Measurements from ENCODE around the gene BAIAP3. TPM values are rescaled to one million over a fixed set of nuclear protein-coding genes. Genes with fewer than 3 reads are reported as not detected.
A peak's percentile ranks its signal among the peaks of the same experiment; 100 is the strongest.

BAIAP3 gene
- total and polyA plus RNA-seq, 2 of the 8 experiments (the other 6 are each of a cell fraction or from before 2014, with no cell fraction given): 2.9 to 6.8 TPM

- TF ChIP-seq BACH1 (IDR thresholded peaks at IDR 0.05; ENCODE audit: low read length) (no peak), RBBP5 (IDR thresholded peaks at IDR 0.05; ENCODE audit: borderline replicate concordance, low read depth, low read length) (no peak), ASH2L (IDR thresholded peaks at IDR 0.05; ENCODE audit: low read length) (no peak), MAFK (IDR thresholded peaks at IDR 0.05; ENCODE audit: low read depth, low read length) (no peak), SIN3A (conservative IDR thresholded peaks at IDR 0.05 in 1 of 2, IDR thresholded peaks at IDR 0.05 in 1 of 2; ENCODE audit: low read depth in 1 of 2, low read length in 2 of 2) (no peak), RNF2 (IDR thresholded peaks at IDR 0.05; ENCODE audit: borderline replicate concordance, low read depth, low read length, missing control alignments, poor library complexity, severe bottlenecking) (no peak)
- no peak overlapping the region for H3K23ac ChIP-seq (ENCODE audit: insufficient read length)
- DNase-seq (ENCODE audit: low read depth in 1 of 2, low spot score in 2 of 2) (no peak), FAIRE-seq (no peak)
- H3K14ac ChIP-seq (ENCODE audit: insufficient read length): no peak overlapping the region
- H2BK12ac ChIP-seq (ENCODE audit: low read depth, low read length): peak overlapping the region; percentile 6; the same call in 1 of the 2 replicates
- peaks cover 0 to 16% (median 12%) of the 10 kb centered on the region in 4 experiments; a peak in 6 of 7 replicates for H3K4me1 ChIP-seq (replicated peaks in 1 of 4; ENCODE audit: control insufficient read depth in 3 of 4, insufficient read depth in 4 of 4, low read length in 3 of 4)
- peak overlapping the region; percentile 33 for H2BK120ac ChIP-seq (replicated peaks; ENCODE audit: low read depth, low read length)
- ChIA-PET CTCF (ENCODE audit: partially characterized antibody) (interaction anchor here (0.6 to 3.3 kb wide), 15 partner anchors 11 to 467 kb away, joined by 3 to 35 read pairs (median 4); no protein-coding TSS in a partner anchor), POLR2A (ENCODE audit: partially characterized antibody) (interaction anchor here (1.2 to 3.3 kb wide), 5 partner anchors 8 to 31 kb away, joined by 3 to 18 read pairs (median 5); partner anchors contain the start of gene UBE2I)
- H3K4me2 ChIP-seq (ENCODE audit: insufficient read depth in 1 of 2, low read depth in 2 of 2, low read length in 2 of 2): no peak overlapping the region
- H3K9me3 ChIP-seq (ENCODE audit: insufficient read depth in 2 of 2, low read depth in 1 of 2, low read length in 1 of 2): no peaks in the 10 kb centered on the region
- no peak overlapping the region for H3K4ac ChIP-seq (replicated peaks; ENCODE audit: insufficient read length, low read depth, low read length)
- H3K4me3 ChIP-seq (ENCODE audit: extremely low read depth in 1 of 4, insufficient read depth in 2 of 4, low read depth in 3 of 4, low read length in 4 of 4): no peak overlapping the region
- peak overlapping the region; percentile 21; the same call in 1 of the 2 replicates for H4K8ac ChIP-seq (ENCODE audit: extremely low read depth, insufficient read depth, low read length)
- no peaks in the 10 kb centered on the region for H3K79me2 ChIP-seq (ENCODE audit: control insufficient read depth in 1 of 2, insufficient read depth in 2 of 2, low read length in 2 of 2)
- peaks cover 2% of the 10 kb centered on the region; the same call in 1 of the 2 replicates for H3K23me2 ChIP-seq (ENCODE audit: low read depth, low read length)
- no peaks in the 10 kb centered on the region for H4K20me1 ChIP-seq (replicated peaks in 1 of 2; ENCODE audit: control insufficient read depth in 1 of 2, insufficient read depth in 2 of 2, low read length in 2 of 2)
- H2AK5ac ChIP-seq (ENCODE audit: low read depth, low read length): no peak overlapping the region; the same call in 1 of the 2 replicates
- no peak overlapping the region for H3K27ac ChIP-seq (ENCODE audit: low read depth, low read length)
- WGBS, 2 experiments (ENCODE audit: extremely low coverage in 1 of 2, insufficient coverage in 1 of 2, insufficient read length in 1 of 2, insufficient replicate concordance in 2 of 2, low coverage in 1 of 2, low lambda C conversion rate in 2 of 2, missing lambda C conversion rate in 1 of 2): 96% methylated on average over 12 of the region's 12 CpGs; no CpG with 5 or more reads in 1 of the 2 experiments
- H3K9ac ChIP-seq (replicated peaks in 1 of 4; ENCODE audit: extremely low read depth in 1 of 4, low read depth in 3 of 4, low read length in 3 of 4): no peak overlapping the region
- no peaks in the 10 kb centered on the region; the same call in 1 of the 2 replicates for H3K79me1 ChIP-seq (ENCODE audit: low read depth, low read length)
- H2BK15ac ChIP-seq (ENCODE audit: low read length): 0 out of 2 replicates have a peak overlapping the region, but pooled peaks have one; percentile 75
- no peak overlapping the region for H2BK5ac ChIP-seq (ENCODE audit: low read depth, low read length)
- no peak overlapping the region for H2BK20ac ChIP-seq (ENCODE audit: low read length)
- no peak overlapping the region for H2AFZ ChIP-seq (ENCODE audit: low read length)
- H3K18ac ChIP-seq (ENCODE audit: extremely low read depth, low read length): no peak overlapping the region; the same call in 1 of the 2 replicates
- no peaks in the 10 kb centered on the region for H3K27me3 ChIP-seq (replicated peaks in 1 of 4; ENCODE audit: control insufficient read depth in 3 of 4, extremely low read depth in 1 of 4, insufficient read depth in 3 of 4, low read length in 3 of 4)
- H4K91ac ChIP-seq (replicated peaks; ENCODE audit: insufficient read length, low read length): no peak overlapping the region
- H3K56ac ChIP-seq (replicated peaks; ENCODE audit: insufficient read length, low read depth, low read length): no peak overlapping the region
- H4K5ac ChIP-seq (ENCODE audit: insufficient read length, low read depth, low read length): no peak overlapping the region
- H3K36me3 ChIP-seq (ENCODE audit: control insufficient read depth in 2 of 4, insufficient read depth in 4 of 4, low read length in 3 of 4): no peaks in the 10 kb centered on the region
Measured at GRCh38 chr16:1301562-1301961, 31.9 kb upstream of the BAIAP3 start.
